A549 (cell line): Measurements from ENCODE around the gene RERE. TPM values are rescaled to one million over a fixed set of nuclear protein-coding genes. Genes with fewer than 3 reads are reported as not detected.
"Not testable (repeated sequence)": the region's sequence is repeated elsewhere in the genome, so short reads cannot be mapped to it uniquely, and the experiment has no call there.

Experiments
- ATAC-seq, 2 experiments: fragments of 200-7000 bp in 1 of 2; fragments of >200 bp in 1 of 2; cut with Nextera tagmentation in 1 of 2; cut with Tn5 transposase in 1 of 2; 3 replicates each; pipeline versions ENCODE4 v1.8.0 to v1.9.1; 2018 to 2020; ENCODE audit warnings: mild to moderate bottlenecking in 1 of 2, moderate library complexity in 1 of 2
- CTCF ChIA-PET: fragments of 300-600 bp; sonication (Branson Sonifier 250); formaldehyde crosslinking; extraction: SDS; loops from one replicate; lab custom pipeline; 2021; ENCODE audit warnings: antibody characterized with exemption, inconsistent platforms; lab: Yijun Ruan, JAX
- POLR2A ChIA-PET: fragments of 350-600 bp; formaldehyde crosslinking; extraction: SDS; loops from one replicate; lab custom pipeline; 2021; ENCODE audit warnings: antibody characterized with exemption, inconsistent platforms; lab: Yijun Ruan, JAX
- DNase-seq, 2 experiments: peaks; one replicate each; pipeline versions ENCODE4 v3.0.0 to v3.0.0-alpha.2; 2011 to 2016; ENCODE audit warnings: low read depth in 1 of 2, low spot score in 1 of 2
- FAIRE-seq: peaks from 2 replicates; lab custom pipeline; 2011; peaks lifted over from hg19 to GRCh38; lab: Jason Lieb, UNC
- H3K27ac ChIP-seq, 2 experiments: fragments of >200 bp; sonication (Bioruptor Twin); formaldehyde crosslinking; 3 replicates each; pipeline ENCODE4 v1.5.1; 2016 to 2017
- H3K4me1 ChIP-seq: fragments of >200 bp; sonication (Bioruptor Twin); formaldehyde crosslinking; 3 replicates; pipeline ENCODE4 v1.6.1; 2016
- H3K4me2 ChIP-seq: fragments of >200 bp; sonication (Bioruptor Twin); formaldehyde crosslinking; 3 replicates; pipeline ENCODE4 v1.6.1; 2016
- H3K4me3 ChIP-seq: fragments of >200 bp; sonication (Bioruptor Twin); formaldehyde crosslinking; 3 replicates; pipeline ENCODE4 v1.5.1; 2016
- H3K9me3 ChIP-seq: fragments of >200 bp; sonication (Bioruptor Twin); formaldehyde crosslinking; 3 replicates; pipeline ENCODE4 v1.6.1; 2016
- BHLHE40 ChIP-seq: IDR thresholded peaks from 2 replicates; pipeline ENCODE4 v1.6.1; 2012; ENCODE audit warnings: low read depth, low read length, inconsistent platforms
- CEBPB ChIP-seq, 2 experiments: fragments of >200 bp in 1 of 2; sonication (Bioruptor Twin) in 1 of 2; formaldehyde crosslinking in 1 of 2; IDR thresholded peaks; 2 replicates each; pipeline ENCODE4 v1.6.1; 2012 to 2016
- EHMT2 ChIP-seq: fragments of 200-600 bp; sonication (generic); IDR thresholded peaks from 2 replicates; pipeline ENCODE4 v1.6.1; 2016; ENCODE audit warnings: antibody characterized with exemption, low read depth, mild to moderate bottlenecking, moderate library complexity
- FOSB ChIP-seq: fragments of 250-450 bp; sonication (Bioruptor Pico); IDR thresholded peaks from 2 replicates; pipeline ENCODE4 v1.5.0; 2020; ENCODE audit warnings: mild to moderate bottlenecking, moderate library complexity
- FOSL2 ChIP-seq, 2 experiments: fragments of 450-650 bp in 1 of 2; fragments of >200 bp in 1 of 2; sonication (Bioruptor Twin) in 1 of 2; formaldehyde crosslinking; IDR thresholded peaks; 2 replicates each; pipeline versions ENCODE4 v1.5.0 to v1.6.1; 2016 to 2020; ENCODE audit warnings: mild to moderate bottlenecking in 1 of 2, moderate library complexity in 1 of 2
- FOXS1 ChIP-seq: fragments of 250-450 bp; sonication (Bioruptor Pico); IDR thresholded peaks from 2 replicates; pipeline ENCODE4 v1.5.0; 2020; ENCODE audit warnings: mild to moderate bottlenecking, moderate library complexity
- HDAC2 ChIP-seq: fragments of 200-600 bp; sonication (generic); IDR thresholded peaks from 2 replicates; pipeline ENCODE4 v1.6.1; 2016
- HOXA7 ChIP-seq: fragments of 250-450 bp; sonication (Bioruptor Pico); IDR thresholded peaks from 2 replicates; pipeline ENCODE4 v1.5.0; 2020; ENCODE audit warnings: mild to moderate bottlenecking, moderate library complexity
- HOXB13 ChIP-seq: fragments of 250-450 bp; sonication (Bioruptor Pico); IDR thresholded peaks from 2 replicates; pipeline ENCODE4 v1.5.0; 2020; ENCODE audit warnings: low read depth, mild to moderate bottlenecking, moderate library complexity
- JUN ChIP-seq, 2 experiments: fragments of >200 bp; sonication (Bioruptor Twin); formaldehyde crosslinking; IDR thresholded peaks; 2 replicates in 1 of 2; 3 replicates in 1 of 2; pipeline ENCODE4 v1.6.1; 2016 to 2017
- JUNB ChIP-seq: fragments of >200 bp; sonication (Bioruptor Twin); formaldehyde crosslinking; IDR thresholded peaks from 2 replicates; pipeline ENCODE4 v1.6.1; 2016
- KDM5A ChIP-seq: fragments of 200-600 bp; sonication (generic); IDR thresholded peaks from 2 replicates; pipeline ENCODE4 v1.6.1; 2016; ENCODE audit warnings: antibody characterized with exemption, mild to moderate bottlenecking
- MAFK ChIP-seq: fragments of 450-650 bp; IDR thresholded peaks from 2 replicates; pipeline ENCODE4 v1.6.1; 2014; ENCODE audit not compliant: partially characterized antibody
- MAZ ChIP-seq: fragments of 150-350 bp; IDR thresholded peaks from 2 replicates; pipeline ENCODE4 v1.6.1; 2014; ENCODE audit warnings: antibody characterized with exemption, low read depth, low read length, borderline replicate concordance
- NPAS2 ChIP-seq: fragments of 250-450 bp; sonication (Bioruptor Pico); IDR thresholded peaks from 2 replicates; pipeline ENCODE4 v1.8.0; 2022; ENCODE audit warnings: mild to moderate bottlenecking, moderate library complexity, borderline replicate concordance
- NR3C1 ChIP-seq: fragments of >200 bp; sonication (Bioruptor Twin); formaldehyde crosslinking; IDR thresholded peaks from 3 replicates; pipeline ENCODE4 v1.6.1; 2017
- PBX3 ChIP-seq: IDR thresholded peaks from 2 replicates; pipeline ENCODE4 v1.6.1; 2012
- POLR2AphosphoS2 ChIP-seq: conservative IDR thresholded peaks from 2 replicates; pipeline ENCODE4 v1.6.1; 2012; ENCODE audit warnings: low read length, improper control_type of control experiment, inconsistent platforms
- RARB ChIP-seq: fragments of 250-450 bp; sonication (Bioruptor Pico); IDR thresholded peaks from 2 replicates; pipeline ENCODE4 v1.8.0; 2021; ENCODE audit warnings: mild to moderate bottlenecking, moderate library complexity
- RCOR1 ChIP-seq: fragments of 150-350 bp; IDR thresholded peaks from 2 replicates; pipeline ENCODE4 v1.6.1; 2014; ENCODE audit warnings: antibody characterized with exemption, low read length, low read depth
- RFX5 ChIP-seq: fragments of 450-650 bp; IDR thresholded peaks from 2 replicates; pipeline ENCODE4 v1.7.1; 2014; ENCODE audit warnings: antibody characterized with exemption, mild to moderate bottlenecking, moderate library complexity
- RNF2 ChIP-seq: fragments of 200-600 bp; sonication (generic); IDR thresholded peaks from 2 replicates; pipeline ENCODE4 v1.6.1; 2016; ENCODE audit warnings: low read depth, mild to moderate bottlenecking, antibody characterized with exemption, moderate library complexity, borderline replicate concordance
- SREBF2 ChIP-seq: fragments of 450-650 bp; IDR thresholded peaks from 2 replicates; pipeline ENCODE4 v1.6.1; 2014; ENCODE audit warnings: mild to moderate bottlenecking, moderate library complexity
- TFCP2L1 ChIP-seq: fragments of 250-450 bp; sonication (Bioruptor Pico); IDR thresholded peaks from 2 replicates; pipeline ENCODE4 v1.5.0; 2021; ENCODE audit warnings: mild to moderate bottlenecking
- ZFP36 ChIP-seq: fragments of 450-650 bp; IDR thresholded peaks from 2 replicates; pipeline ENCODE4 v1.6.1; 2014; ENCODE audit warnings: borderline replicate concordance; ENCODE audit not compliant: partially characterized antibody
- ZSCAN20 ChIP-seq: fragments of 250-450 bp; sonication (Bioruptor Pico); IDR thresholded peaks from 2 replicates; pipeline ENCODE4 v1.8.0; 2022; ENCODE audit warnings: mild to moderate bottlenecking, moderate library complexity
- WGBS: methylation state at CpG from one replicate; pipeline ENCODE4 v1.1.6; 2017; ENCODE audit errors: missing lambda C conversion rate; 5-methylcytosine and 5-hydroxymethylcytosine counted together
- polyA plus RNA-seq, 4 experiments: library from polyadenylated mRNA; depleted of rRNA in 3 of 4; stranded (reverse); fragments of >200 nt; fragmentation: RNase III in 1 of 4; extraction: RNeasy Plus Mini Kit Qiagen cat#74134 plus additional on column Dnase treatment in 1 of 4; gene quantifications; 2 replicates in 3 of 4; 3 replicates in 1 of 4; pipeline ENCODE4 v1.2.3, GENCODE V29; 2011 to 2017
- TF ChIP-seq, protein P1 (sequence below): fragments of >200 bp; sonication (Bioruptor Twin); formaldehyde crosslinking; IDR thresholded peaks from 2 replicates; pipeline ENCODE4 v1.6.1; 2016
- TF ChIP-seq, protein P2 (sequence below): IDR thresholded peaks from 2 replicates; pipeline ENCODE4 v1.6.1; 2012; ENCODE audit warnings: low read depth, borderline replicate concordance
- TF ChIP-seq, protein P3 (sequence below): IDR thresholded peaks from 2 replicates; pipeline ENCODE4 v1.6.1; 2012

Gene RERE
- polyA plus RNA-seq, 2 of the 4 experiments (the other 2 are of a cell fraction), result 12.6 to 28.6 TPM

- ChIA-PET CTCF (interaction anchor here (1.0 to 1.4 kb wide), 2 partner anchors 8 to 10 kb away, joined by 3 to 4 read pairs; no protein-coding TSS in a partner anchor), POLR2A (no interaction called here)
- TF ChIP-seq CEBPB (IDR thresholded peaks at IDR 0.05) (no peak), NPAS2 (CRISPR knock-in tag) (no peak), JUN (IDR thresholded peaks at IDR 0.05) (no peak), PBX3 (no peak), JUNB (no peak), POLR2AphosphoS2 (no peak), MAFK (no peak), EHMT2 (no peak), HDAC2 (no peak), ZFP36 (no peak), RCOR1 (no peak), TFCP2L1 (CRISPR knock-in tag) (no peak)
- TF ChIP-seq, protein P1, sequence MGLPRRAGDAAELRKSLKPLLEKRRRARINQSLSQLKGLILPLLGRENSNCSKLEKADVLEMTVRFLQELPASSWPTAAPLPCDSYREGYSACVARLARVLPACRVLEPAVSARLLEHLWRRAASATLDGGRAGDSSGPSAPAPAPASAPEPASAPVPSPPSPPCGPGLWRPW, result no peak
- TF ChIP-seq, protein P2, sequence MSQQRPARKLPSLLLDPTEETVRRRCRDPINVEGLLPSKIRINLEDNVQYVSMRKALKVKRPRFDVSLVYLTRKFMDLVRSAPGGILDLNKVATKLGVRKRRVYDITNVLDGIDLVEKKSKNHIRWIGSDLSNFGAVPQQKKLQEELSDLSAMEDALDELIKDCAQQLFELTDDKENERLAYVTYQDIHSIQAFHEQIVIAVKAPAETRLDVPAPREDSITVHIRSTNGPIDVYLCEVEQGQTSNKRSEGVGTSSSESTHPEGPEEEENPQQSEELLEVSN, result no peak
- TF ChIP-seq, protein P3, sequence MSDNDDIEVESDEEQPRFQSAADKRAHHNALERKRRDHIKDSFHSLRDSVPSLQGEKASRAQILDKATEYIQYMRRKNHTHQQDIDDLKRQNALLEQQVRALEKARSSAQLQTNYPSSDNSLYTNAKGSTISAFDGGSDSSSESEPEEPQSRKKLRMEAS, result no peak
- FAIRE-seq, result no peak
- DNase-seq, result no peak
- H3K4me3 ChIP-seq, result no peak overlapping the region
- no peak overlapping the region for H3K27ac ChIP-seq
- ATAC-seq, result no peak
- H3K4me1 ChIP-seq, result peaks cover 11% of the 10 kb centered on the region; the same call in 2 of the 3 replicates
- H3K4me2 ChIP-seq, result no peak overlapping the region
- H3K9me3 ChIP-seq, result no peaks in the 10 kb centered on the region
Observed at GRCh38 chr1:8595332-8595731, 222.1 kb downstream of the RERE start.

GRCh38 chr1:8593292-8593691 is 224.1 kb downstream of the RERE start:
- POLR2A ChIA-PET, FAIRE-seq: not testable (repeated sequence)

DNA sequence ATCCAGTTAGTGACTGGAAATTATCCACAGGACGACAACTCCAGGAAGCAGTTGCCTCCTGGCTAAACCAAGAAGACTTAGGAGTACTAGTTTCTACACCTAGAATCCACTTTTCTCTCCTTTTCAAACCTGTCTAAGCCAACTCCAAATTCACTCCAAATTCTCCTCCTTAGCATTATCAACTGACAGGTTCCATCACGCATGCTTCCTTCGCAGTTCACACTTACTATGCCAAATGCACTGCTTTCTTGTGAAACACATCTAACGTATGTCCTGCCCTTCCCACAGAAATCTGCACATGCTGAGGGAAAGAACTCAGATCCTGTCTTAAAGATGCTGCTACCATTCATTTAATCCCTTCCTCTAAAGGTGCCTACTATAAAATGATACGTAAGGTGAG is 225.9 kb downstream of the RERE start:
- no peak overlapping the region for H3K4me2 ChIP-seq
- WGBS, result 95% methylated on average over 5 of the region's 5 CpGs

More at GRCh38 chr1:8593292-8593691, 224.1 kb downstream of the RERE start:
- ATAC-seq, H3K4me2 ChIP-seq, DNase-seq, H3K4me3 ChIP-seq, H3K27ac ChIP-seq, CTCF ChIA-PET, H3K9me3 ChIP-seq, H3K4me1 ChIP-seq: not testable (repeated sequence)
- 91% methylated on average over 3 of the region's 3 CpGs for WGBS

GRCh38 chr1:8590721-8591351 is 226.6 kb downstream of the RERE start:
- H3K9me3 ChIP-seq, result no peaks in the 10 kb centered on the region
- no peak for ATAC-seq
- peaks cover under 1% of the 10 kb centered on the region; the same call in 1 of the 3 replicates for H3K4me1 ChIP-seq
- H3K27ac ChIP-seq, result no peak overlapping the region
- no peak overlapping the region for H3K4me3 ChIP-seq
- no peak for DNase-seq
- POLR2A ChIA-PET, result no interaction called here
- FAIRE-seq, result no peak
- WGBS, result 86% methylated on average over 6 of the region's 6 CpGs
- no peak overlapping the region for H3K4me2 ChIP-seq
- CTCF ChIA-PET, result interaction anchor here (1.2 kb wide), 1 partner anchor 81 kb away, joined by 3 read pairs; no protein-coding TSS in a partner anchor
- TF ChIP-seq HOXB13, result no peak
- TF ChIP-seq JUN (IDR thresholded peaks at IDR 0.05), result no peak
- no peak for TF ChIP-seq FOSL2 (IDR thresholded peaks at IDR 0.05)
- TF ChIP-seq FOSL2 (CRISPR knock-in tag; IDR thresholded peaks at IDR 0.05), result no peak
- no peak for TF ChIP-seq HOXA7 (CRISPR knock-in tag)
- no peak for TF ChIP-seq PBX3
- TF ChIP-seq NR3C1, result no peak
- no peak for TF ChIP-seq RCOR1
- TF ChIP-seq KDM5A, result no peak
- no peak for TF ChIP-seq BHLHE40
- TF ChIP-seq MAZ, result no peak
- TF ChIP-seq RNF2, result no peak
- TF ChIP-seq JUNB, result no peak

More for the DNA sequence above, 225.9 kb downstream of the RERE start:
- DNase-seq, result no peak
- H3K9me3 ChIP-seq, result no peaks in the 10 kb centered on the region
- ChIA-PET CTCF (no interaction called here), POLR2A (no interaction called here)
- no peak overlapping the region for H3K4me3 ChIP-seq
- peaks cover 8% of the 10 kb centered on the region; the same call in 1 of the 3 replicates for H3K4me1 ChIP-seq
- no peak for TF ChIP-seq RFX5
- no peak for TF ChIP-seq FOXS1
- no peak for TF ChIP-seq SREBF2
- TF ChIP-seq, protein P1, result no peak
- no peak for TF ChIP-seq FOSB
- TF ChIP-seq RARB (CRISPR knock-in tag), result no peak
- no peak for TF ChIP-seq ZSCAN20
- no peak for FAIRE-seq
- ATAC-seq, result no peak
- H3K27ac ChIP-seq, result no peak overlapping the region
